GM23338 (cell line): ENCODE measurements around the gene LRP1B. TPM values are rescaled to one million over a fixed set of nuclear protein-coding genes. Genes with fewer than 3 reads are reported as not detected.

Experiments
- ATAC-seq: fragments of 200-7000 bp; cut with Tn5 transposase; 3 replicates; pipeline ENCODE4 v1.9.1; 2020
- DNase-seq: peaks from one replicate; pipeline ENCODE4 v3.0.0-alpha.2; 2015; ENCODE audit warnings: low spot score
- H2AFZ ChIP-seq: fragments of 200-600 bp; sonication (generic); 2 replicates; pipeline ENCODE4 v1.8.0; 2016; ENCODE audit warnings: antibody characterized with exemption, mild to moderate bottlenecking, moderate library complexity
- H3F3A ChIP-seq: fragments of 200-600 bp; sonication (generic); replicated peaks from 2 replicates; pipeline ENCODE4 v1.8.0; 2017; ENCODE audit warnings: antibody characterized with exemption, mixed run types, low read depth
- H3K27ac ChIP-seq: fragments of 200-600 bp; sonication (generic); 2 replicates; pipeline ENCODE4 v1.6.1; 2016; ENCODE audit warnings: low read depth
- H3K27me3 ChIP-seq: fragments of 200-600 bp; sonication (generic); 2 replicates; pipeline ENCODE4 v1.8.0; 2016; ENCODE audit warnings: mild to moderate bottlenecking, mixed run types, moderate library complexity; ENCODE audit not compliant: insufficient read depth
- H3K36me3 ChIP-seq: fragments of 200-600 bp; sonication (generic); 2 replicates; pipeline ENCODE4 v1.8.0; 2016; ENCODE audit warnings: mild to moderate bottlenecking; ENCODE audit not compliant: insufficient read depth
- H3K4me1 ChIP-seq: fragments of 200-600 bp; sonication (generic); 2 replicates; pipeline ENCODE4 v1.8.0; 2016; ENCODE audit warnings: mild to moderate bottlenecking, moderate library complexity; ENCODE audit not compliant: insufficient read depth
- H3K4me2 ChIP-seq: fragments of 200-600 bp; sonication (generic); 2 replicates; pipeline ENCODE4 v1.7.1; 2017; ENCODE audit warnings: mixed run types
- H3K4me3 ChIP-seq: fragments of 200-600 bp; sonication (generic); 2 replicates; pipeline ENCODE4 v1.6.1; 2016; ENCODE audit warnings: mixed run types
- H3K79me2 ChIP-seq: fragments of 200-600 bp; sonication (generic); replicated peaks from 2 replicates; pipeline ENCODE4 v1.8.0; 2017; ENCODE audit warnings: mild to moderate bottlenecking; ENCODE audit not compliant: insufficient read depth
- H3K9me2 ChIP-seq: fragments of 200-600 bp; sonication (generic); 2 replicates; pipeline ENCODE4 v1.8.0; 2017; ENCODE audit not compliant: insufficient read depth
- H4K20me1 ChIP-seq: fragments of 200-600 bp; sonication (generic); replicated peaks from 2 replicates; pipeline ENCODE4 v1.8.0; 2017; ENCODE audit warnings: mild to moderate bottlenecking; ENCODE audit not compliant: insufficient read depth
- H3K27ac Mint-ChIP-seq: 2 replicates; pipeline ENCODE4 v1.8.0; 2020; ENCODE audit warnings: inconsistent platforms, mild to moderate bottlenecking, moderate library complexity, mixed read lengths
- H3K27me3 Mint-ChIP-seq: 3 replicates; pipeline ENCODE4 v1.8.0; 2022; ENCODE audit warnings: low read depth, mild to moderate bottlenecking, moderate library complexity, mixed read lengths, inconsistent platforms; ENCODE audit not compliant: insufficient read depth, poor library complexity
- H3K36me3 Mint-ChIP-seq: 3 replicates; pipeline ENCODE4 v1.8.0; 2021; ENCODE audit warnings: low read depth, mild to moderate bottlenecking, inconsistent platforms, moderate library complexity, mixed read lengths
- H3K4me1 Mint-ChIP-seq: 3 replicates; pipeline ENCODE4 v1.8.0; 2020; ENCODE audit warnings: mild to moderate bottlenecking, inconsistent platforms, mixed read lengths
- H3K4me3 Mint-ChIP-seq: 3 replicates; pipeline ENCODE4 v1.8.0; 2021; ENCODE audit warnings: moderate library complexity, mild to moderate bottlenecking, inconsistent platforms, mixed read lengths
- H3K9me3 Mint-ChIP-seq: 3 replicates; pipeline ENCODE4 v1.8.0; 2020; ENCODE audit warnings: moderate library complexity, mild to moderate bottlenecking, inconsistent platforms, mixed read lengths
- CREB1 ChIP-seq: fragments of 250-450 bp; sonication (Bioruptor Pico); IDR thresholded peaks from 2 replicates; pipeline ENCODE4 v1.5.0; 2020; ENCODE audit warnings: low read depth, mild to moderate bottlenecking, moderate library complexity
- EZH2 ChIP-seq: fragments of 200-600 bp; sonication (generic); IDR thresholded peaks from one replicate; pipeline ENCODE4 v1.8.0; 2017; ENCODE audit warnings: antibody characterized with exemption, mild to moderate bottlenecking, low read depth; ENCODE audit not compliant: unreplicated experiment
- EZH2phosphoT487 ChIP-seq: fragments of 200-600 bp; sonication (generic); IDR thresholded peaks from one replicate; pipeline ENCODE4 v1.8.1; 2018; ENCODE audit warnings: antibody characterized with exemption; ENCODE audit not compliant: unreplicated experiment
- POLR2AphosphoS5 ChIP-seq: IDR thresholded peaks from 2 replicates; pipeline ENCODE4 v1.6.1; 2016; ENCODE audit warnings: antibody characterized with exemption, low read depth
- STAT1 ChIP-seq: IDR thresholded peaks from one replicate; pipeline ENCODE4 v1.6.1; 2016; ENCODE audit warnings: antibody characterized with exemption; ENCODE audit not compliant: unreplicated experiment
- polyA plus RNA-seq: library from polyadenylated mRNA; unstranded; fragments of >200 nt; fragmentation: Nextera tagmentation; extraction: Ambion mirVana; gene quantifications from 2 replicates; pipeline ENCODE4 v1.2.1, GENCODE V29; 2016
- total RNA-seq: library from RNA; depleted of rRNA; stranded (reverse); fragments of >200 nt; shearing (Covaris generic); gene quantifications from 2 replicates; pipeline ENCODE4 v1.2.3, GENCODE V29; 2014
- TF ChIP-seq, protein P1 (sequence below): IDR thresholded peaks from one replicate; pipeline ENCODE4 v1.6.1; 2018; ENCODE audit warnings: antibody characterized with exemption; ENCODE audit not compliant: unreplicated experiment
- TF ChIP-seq, protein P2 (sequence below): fragments of 250-450 bp; sonication (Bioruptor Pico); IDR thresholded peaks from 2 replicates; pipeline ENCODE4 v1.5.0; 2020; ENCODE audit warnings: mild to moderate bottlenecking, moderate library complexity
- TF ChIP-seq, protein P3 (sequence below): IDR thresholded peaks from 2 replicates; pipeline ENCODE4 v1.6.1; 2016; ENCODE audit warnings: antibody characterized with exemption

The LRP1B gene
- total and polyA plus RNA-seq, 2 experiments from 2014 or later, result 0.15 to 0.97 TPM

DNA sequence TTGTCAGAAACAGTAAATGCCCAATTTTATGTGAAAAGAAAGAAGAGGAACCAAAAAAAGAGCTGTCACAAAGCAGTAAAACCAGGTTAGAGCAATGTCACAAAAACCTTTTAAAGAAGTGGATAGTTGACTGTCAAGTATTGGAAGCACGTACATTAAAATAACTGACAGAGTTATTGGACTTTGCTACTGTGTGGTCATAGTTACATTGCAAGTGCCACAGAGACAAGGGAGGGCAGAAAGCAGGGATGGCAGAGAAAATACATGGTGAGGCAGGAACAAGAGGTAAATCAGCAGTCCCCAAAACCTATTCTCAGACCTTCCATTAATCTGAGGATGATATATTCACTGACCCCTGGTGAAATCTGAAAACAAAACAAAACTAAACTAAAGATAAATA is 116.3 kb downstream of the LRP1B start:
- no peak for TF ChIP-seq EZH2
- TF ChIP-seq, protein P1, sequence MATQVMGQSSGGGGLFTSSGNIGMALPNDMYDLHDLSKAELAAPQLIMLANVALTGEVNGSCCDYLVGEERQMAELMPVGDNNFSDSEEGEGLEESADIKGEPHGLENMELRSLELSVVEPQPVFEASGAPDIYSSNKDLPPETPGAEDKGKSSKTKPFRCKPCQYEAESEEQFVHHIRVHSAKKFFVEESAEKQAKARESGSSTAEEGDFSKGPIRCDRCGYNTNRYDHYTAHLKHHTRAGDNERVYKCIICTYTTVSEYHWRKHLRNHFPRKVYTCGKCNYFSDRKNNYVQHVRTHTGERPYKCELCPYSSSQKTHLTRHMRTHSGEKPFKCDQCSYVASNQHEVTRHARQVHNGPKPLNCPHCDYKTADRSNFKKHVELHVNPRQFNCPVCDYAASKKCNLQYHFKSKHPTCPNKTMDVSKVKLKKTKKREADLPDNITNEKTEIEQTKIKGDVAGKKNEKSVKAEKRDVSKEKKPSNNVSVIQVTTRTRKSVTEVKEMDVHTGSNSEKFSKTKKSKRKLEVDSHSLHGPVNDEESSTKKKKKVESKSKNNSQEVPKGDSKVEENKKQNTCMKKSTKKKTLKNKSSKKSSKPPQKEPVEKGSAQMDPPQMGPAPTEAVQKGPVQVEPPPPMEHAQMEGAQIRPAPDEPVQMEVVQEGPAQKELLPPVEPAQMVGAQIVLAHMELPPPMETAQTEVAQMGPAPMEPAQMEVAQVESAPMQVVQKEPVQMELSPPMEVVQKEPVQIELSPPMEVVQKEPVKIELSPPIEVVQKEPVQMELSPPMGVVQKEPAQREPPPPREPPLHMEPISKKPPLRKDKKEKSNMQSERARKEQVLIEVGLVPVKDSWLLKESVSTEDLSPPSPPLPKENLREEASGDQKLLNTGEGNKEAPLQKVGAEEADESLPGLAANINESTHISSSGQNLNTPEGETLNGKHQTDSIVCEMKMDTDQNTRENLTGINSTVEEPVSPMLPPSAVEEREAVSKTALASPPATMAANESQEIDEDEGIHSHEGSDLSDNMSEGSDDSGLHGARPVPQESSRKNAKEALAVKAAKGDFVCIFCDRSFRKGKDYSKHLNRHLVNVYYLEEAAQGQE, result no peak
- TF ChIP-seq, protein P2, sequence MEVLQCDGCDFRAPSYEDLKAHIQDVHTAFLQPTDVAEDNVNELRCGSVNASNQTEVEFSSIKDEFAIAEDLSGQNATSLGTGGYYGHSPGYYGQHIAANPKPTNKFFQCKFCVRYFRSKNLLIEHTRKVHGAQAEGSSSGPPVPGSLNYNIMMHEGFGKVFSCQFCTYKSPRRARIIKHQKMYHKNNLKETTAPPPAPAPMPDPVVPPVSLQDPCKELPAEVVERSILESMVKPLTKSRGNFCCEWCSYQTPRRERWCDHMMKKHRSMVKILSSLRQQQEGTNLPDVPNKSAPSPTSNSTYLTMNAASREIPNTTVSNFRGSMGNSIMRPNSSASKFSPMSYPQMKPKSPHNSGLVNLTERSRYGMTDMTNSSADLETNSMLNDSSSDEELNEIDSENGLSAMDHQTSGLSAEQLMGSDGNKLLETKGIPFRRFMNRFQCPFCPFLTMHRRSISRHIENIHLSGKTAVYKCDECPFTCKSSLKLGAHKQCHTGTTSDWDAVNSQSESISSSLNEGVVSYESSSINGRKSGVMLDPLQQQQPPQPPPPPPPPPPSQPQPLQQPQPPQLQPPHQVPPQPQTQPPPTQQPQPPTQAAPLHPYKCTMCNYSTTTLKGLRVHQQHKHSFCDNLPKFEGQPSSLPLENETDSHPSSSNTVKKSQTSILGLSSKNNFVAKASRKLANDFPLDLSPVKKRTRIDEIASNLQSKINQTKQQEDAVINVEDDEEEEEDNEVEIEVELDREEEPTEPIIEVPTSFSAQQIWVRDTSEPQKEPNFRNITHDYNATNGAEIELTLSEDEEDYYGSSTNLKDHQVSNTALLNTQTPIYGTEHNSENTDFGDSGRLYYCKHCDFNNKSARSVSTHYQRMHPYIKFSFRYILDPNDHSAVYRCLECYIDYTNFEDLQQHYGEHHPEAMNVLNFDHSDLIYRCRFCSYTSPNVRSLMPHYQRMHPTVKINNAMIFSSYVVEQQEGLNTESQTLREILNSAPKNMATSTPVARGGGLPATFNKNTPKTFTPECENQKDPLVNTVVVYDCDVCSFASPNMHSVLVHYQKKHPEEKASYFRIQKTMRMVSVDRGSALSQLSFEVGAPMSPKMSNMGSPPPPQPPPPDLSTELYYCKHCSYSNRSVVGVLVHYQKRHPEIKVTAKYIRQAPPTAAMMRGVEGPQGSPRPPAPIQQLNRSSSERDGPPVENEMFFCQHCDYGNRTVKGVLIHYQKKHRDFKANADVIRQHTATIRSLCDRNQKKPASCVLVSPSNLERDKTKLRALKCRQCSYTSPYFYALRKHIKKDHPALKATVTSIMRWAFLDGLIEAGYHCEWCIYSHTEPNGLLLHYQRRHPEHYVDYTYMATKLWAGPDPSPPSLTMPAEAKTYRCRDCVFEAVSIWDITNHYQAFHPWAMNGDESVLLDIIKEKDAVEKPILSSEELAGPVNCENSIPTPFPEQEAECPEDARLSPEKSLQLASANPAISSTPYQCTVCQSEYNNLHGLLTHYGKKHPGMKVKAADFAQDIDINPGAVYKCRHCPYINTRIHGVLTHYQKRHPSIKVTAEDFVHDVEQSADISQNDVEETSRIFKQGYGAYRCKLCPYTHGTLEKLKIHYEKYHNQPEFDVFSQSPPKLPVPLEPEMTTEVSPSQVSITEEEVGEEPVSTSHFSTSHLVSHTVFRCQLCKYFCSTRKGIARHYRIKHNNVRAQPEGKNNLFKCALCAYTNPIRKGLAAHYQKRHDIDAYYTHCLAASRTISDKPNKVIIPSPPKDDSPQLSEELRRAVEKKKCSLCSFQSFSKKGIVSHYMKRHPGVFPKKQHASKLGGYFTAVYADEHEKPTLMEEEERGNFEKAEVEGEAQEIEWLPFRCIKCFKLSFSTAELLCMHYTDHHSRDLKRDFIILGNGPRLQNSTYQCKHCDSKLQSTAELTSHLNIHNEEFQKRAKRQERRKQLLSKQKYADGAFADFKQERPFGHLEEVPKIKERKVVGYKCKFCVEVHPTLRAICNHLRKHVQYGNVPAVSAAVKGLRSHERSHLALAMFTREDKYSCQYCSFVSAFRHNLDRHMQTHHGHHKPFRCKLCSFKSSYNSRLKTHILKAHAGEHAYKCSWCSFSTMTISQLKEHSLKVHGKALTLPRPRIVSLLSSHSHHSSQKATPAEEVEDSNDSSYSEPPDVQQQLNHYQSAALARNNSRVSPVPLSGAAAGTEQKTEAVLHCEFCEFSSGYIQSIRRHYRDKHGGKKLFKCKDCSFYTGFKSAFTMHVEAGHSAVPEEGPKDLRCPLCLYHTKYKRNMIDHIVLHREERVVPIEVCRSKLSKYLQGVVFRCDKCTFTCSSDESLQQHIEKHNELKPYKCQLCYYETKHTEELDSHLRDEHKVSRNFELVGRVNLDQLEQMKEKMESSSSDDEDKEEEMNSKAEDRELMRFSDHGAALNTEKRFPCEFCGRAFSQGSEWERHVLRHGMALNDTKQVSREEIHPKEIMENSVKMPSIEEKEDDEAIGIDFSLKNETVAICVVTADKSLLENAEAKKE (CRISPR knock-in tag), result no peak
- no peak for TF ChIP-seq CREB1 (CRISPR knock-in tag)
- no peak for TF ChIP-seq EZH2phosphoT487
- TF ChIP-seq STAT1, result no peak
- TF ChIP-seq POLR2AphosphoS5, result no peak
- TF ChIP-seq, protein P3, sequence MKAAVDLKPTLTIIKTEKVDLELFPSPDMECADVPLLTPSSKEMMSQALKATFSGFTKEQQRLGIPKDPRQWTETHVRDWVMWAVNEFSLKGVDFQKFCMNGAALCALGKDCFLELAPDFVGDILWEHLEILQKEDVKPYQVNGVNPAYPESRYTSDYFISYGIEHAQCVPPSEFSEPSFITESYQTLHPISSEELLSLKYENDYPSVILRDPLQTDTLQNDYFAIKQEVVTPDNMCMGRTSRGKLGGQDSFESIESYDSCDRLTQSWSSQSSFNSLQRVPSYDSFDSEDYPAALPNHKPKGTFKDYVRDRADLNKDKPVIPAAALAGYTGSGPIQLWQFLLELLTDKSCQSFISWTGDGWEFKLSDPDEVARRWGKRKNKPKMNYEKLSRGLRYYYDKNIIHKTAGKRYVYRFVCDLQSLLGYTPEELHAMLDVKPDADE, result no peak
- no peaks in the 10 kb centered on the region for H3K79me2 ChIP-seq
- H3K9me3 Mint-ChIP-seq, result no peaks in the 10 kb centered on the region
- no peak overlapping the region for H3K4me2 ChIP-seq
- H4K20me1 ChIP-seq, result no peaks in the 10 kb centered on the region
- no peak overlapping the region for H3K4me3 ChIP-seq
- no peaks in the 10 kb centered on the region for H3F3A ChIP-seq
- H3K36me3 Mint-ChIP-seq, result no peaks in the 10 kb centered on the region
- no peak overlapping the region for H3K27ac Mint-ChIP-seq
- H3K4me1 Mint-ChIP-seq, result no peaks in the 10 kb centered on the region
- no peaks in the 10 kb centered on the region for H3K27me3 ChIP-seq
- peaks cover 4% of the 10 kb centered on the region; the same call in 1 of the 2 replicates for H3K4me1 ChIP-seq
- no peaks in the 10 kb centered on the region for H3K36me3 ChIP-seq
- H3K9me2 ChIP-seq, result peaks cover 3% of the 10 kb centered on the region; the same call in 1 of the 2 replicates
- no peak for ATAC-seq
- no peak overlapping the region for H3K27ac ChIP-seq
- peak overlapping the region; percentile 19; the same call in 1 of the 2 replicates for H2AFZ ChIP-seq
- no peak for DNase-seq
- no peak overlapping the region for H3K4me3 Mint-ChIP-seq
- no peaks in the 10 kb centered on the region for H3K27me3 Mint-ChIP-seq
